Mammary epithelial cell (primary cell): ENCODE data around the gene PTPA.

Source experiments
- CTCF ChIP-seq, 2 donors: IDR thresholded peaks in 1 of 2; conservative IDR thresholded peaks in 1 of 2; 2 replicates each; pipeline ENCODE4 v1.5.1; 2011 to 2012; ENCODE audit warnings: inconsistent platforms in 2 of 2, low read length in 2 of 2, mild to moderate bottlenecking in 2 of 2, control low read depth in 1 of 2, low read depth in 1 of 2; ENCODE audit not compliant: insufficient read depth in 1 of 2; ENCODE audit errors: extremely low read depth in 1 of 2
- EZH2 ChIP-seq: IDR thresholded peaks from 2 replicates; pipeline ENCODE4 v1.6.1; 2012; ENCODE audit warnings: low read length, inconsistent platforms, borderline replicate concordance

- TF ChIP-seq CTCF (conservative IDR thresholded peaks at IDR 0.05 in 1 of 2, IDR thresholded peaks at IDR 0.05 in 1 of 2; ENCODE audit: extremely low read depth in 1 of 2, insufficient read depth in 1 of 2, low read depth in 1 of 2, low read length in 2 of 2), result peak; percentile 96 to 99
- no peak for TF ChIP-seq EZH2
Observed at GRCh38 chr9:129174102-129174723, 63.0 kb downstream of the PTPA start.
